HG02610 (cell line): Measurements from ENCODE around the gene TRIM34.
"Not testable (repeated sequence)": the region's sequence is repeated elsewhere in the genome, so short reads cannot be mapped to it uniquely, and the experiment has no call there.

Source experiments
- ATAC-seq: cut with Tn5 transposase; IDR thresholded peaks from one replicate; pipeline ENCODE4 v1.9.1; 2021; ENCODE audit warnings: mild to moderate bottlenecking, moderate library complexity; ENCODE audit not compliant: unreplicated experiment

TRIM34 gene

DNA sequence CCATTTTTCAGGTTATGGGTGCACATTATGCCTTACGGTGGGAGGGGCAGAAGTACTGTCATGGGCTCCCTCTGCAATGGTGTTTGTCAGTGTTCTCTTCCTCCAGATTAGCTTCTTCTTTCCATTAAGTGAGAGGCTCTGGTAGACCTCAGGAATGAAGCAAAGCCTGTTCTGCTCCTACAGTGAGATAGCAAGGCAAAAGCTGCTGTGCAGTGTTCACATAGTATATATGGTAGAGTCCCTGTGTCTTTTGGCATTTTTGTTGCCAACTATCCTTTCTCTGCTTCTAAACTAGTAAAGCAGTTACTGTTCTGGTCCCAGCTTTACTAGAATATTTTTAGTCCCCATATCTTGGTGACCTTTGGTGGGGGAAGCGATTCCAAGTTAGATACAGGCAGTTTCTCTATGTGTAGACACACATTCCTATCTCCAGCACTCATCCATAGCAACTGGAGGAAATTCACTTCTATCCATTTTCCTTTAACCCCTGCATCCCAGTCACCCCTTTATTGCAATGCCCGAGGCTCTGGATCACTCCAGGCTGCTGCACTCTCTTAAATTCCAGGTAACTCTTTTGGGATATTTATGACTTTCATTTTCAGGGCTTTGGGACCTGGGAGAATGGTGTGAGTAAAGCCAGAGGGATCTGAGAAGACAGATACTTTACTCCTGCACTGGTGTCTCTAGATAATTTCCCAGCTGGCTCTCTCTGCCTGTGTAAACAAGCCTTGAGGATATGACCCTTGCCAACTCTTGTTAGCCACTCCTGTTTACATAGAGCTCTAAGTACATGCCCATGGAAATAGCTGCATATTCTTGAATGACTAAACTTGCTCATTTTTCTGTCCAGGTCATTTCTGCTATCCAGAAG, 3.9 kb upstream of the TRIM34 start:
- ATAC-seq, result no peak

GRCh38 chr11:5621580-5621979, 3.2 kb upstream of the TRIM34 start:
- ATAC-seq, result no peak

DNA sequence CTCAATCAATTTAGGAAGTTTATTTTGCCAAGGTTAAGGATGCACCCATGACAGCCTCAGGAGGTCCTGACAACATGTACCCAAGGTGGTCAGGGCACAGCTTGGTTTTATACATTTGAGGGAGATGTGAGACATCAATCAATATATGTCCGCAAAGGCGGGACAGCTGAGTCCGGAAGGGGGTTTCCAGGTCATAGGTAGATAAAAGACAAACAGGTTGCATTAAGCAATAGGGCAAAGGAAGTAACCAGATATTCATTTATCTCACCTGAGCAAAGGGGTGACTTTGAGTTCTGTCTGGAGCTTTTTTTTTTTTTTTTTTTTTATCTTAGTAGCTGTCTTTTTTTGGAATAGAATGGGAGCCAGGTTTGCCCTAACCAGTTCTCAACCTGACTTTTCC, 2.0 kb upstream of the TRIM34 start:
- ATAC-seq, result no peak

- no peak for ATAC-seq
These were observed 480 bp downstream of the TRIM34 start for GRCh38 chr11:5625281-5625680.

DNA sequence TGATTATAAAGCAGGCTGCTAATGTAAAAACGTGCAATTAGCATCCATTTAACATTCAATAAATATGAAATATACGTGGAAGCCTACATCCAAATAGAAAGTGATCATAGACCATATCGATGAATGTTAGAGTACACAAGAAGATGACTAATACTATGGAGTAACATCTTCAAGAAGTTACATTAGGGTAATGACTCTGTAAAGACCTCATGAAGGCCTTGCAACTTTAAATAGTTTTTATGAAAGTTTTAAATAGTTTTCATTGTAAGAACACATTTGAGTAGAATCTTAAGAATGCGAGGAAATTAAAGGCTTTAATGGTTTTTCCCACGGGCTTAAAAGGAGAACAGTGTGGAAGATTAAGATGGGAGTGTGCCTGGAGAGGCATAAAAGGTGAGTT, 1.4 kb downstream of the TRIM34 start:
- ATAC-seq, result no peak

GRCh38 chr11:5631417-5631816, 6.6 kb downstream of the TRIM34 start:
- peak; percentile 23 for ATAC-seq

- ATAC-seq, result peak; percentile 94
These were observed 7.3 kb downstream of the TRIM34 start for GRCh38 chr11:5631969-5632635.

- ATAC-seq, result no peak
These were observed 15.2 kb downstream of the TRIM34 start for GRCh38 chr11:5639953-5640352.

- ATAC-seq, result no peak
These were observed 18.8 kb downstream of the TRIM34 start for GRCh38 chr11:5643585-5643984.

- no peak for ATAC-seq
These were observed 21.3 kb downstream of the TRIM34 start for GRCh38 chr11:5646139-5646538.

- ATAC-seq, result no peak
These were observed 30.7 kb downstream of the TRIM34 start for GRCh38 chr11:5655474-5655873.

GRCh38 chr11:5656956-5657355, 32.2 kb downstream of the TRIM34 start:
- not testable (repeated sequence) for ATAC-seq

GRCh38 chr11:5658318-5658717, 33.5 kb downstream of the TRIM34 start:
- no peak for ATAC-seq

DNA sequence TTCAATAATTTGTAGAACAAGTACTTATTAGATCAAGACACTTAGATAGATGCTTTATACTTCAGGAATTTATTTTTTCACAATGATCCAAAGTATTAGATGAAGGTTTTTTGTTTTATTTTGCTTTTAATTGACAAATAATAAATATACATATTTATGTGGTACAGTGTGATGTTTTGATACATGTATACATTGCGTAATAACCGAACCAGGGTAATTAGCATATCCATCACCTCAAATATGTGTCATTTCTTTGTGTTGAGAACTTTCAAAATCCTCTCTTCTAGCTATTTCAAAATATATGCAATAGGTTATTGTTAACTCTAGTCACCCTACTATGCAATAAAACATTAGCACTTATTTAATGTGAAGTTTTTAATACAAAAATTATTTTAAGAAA, 38.7 kb downstream of the TRIM34 start:
- ATAC-seq, result no peak

DNA sequence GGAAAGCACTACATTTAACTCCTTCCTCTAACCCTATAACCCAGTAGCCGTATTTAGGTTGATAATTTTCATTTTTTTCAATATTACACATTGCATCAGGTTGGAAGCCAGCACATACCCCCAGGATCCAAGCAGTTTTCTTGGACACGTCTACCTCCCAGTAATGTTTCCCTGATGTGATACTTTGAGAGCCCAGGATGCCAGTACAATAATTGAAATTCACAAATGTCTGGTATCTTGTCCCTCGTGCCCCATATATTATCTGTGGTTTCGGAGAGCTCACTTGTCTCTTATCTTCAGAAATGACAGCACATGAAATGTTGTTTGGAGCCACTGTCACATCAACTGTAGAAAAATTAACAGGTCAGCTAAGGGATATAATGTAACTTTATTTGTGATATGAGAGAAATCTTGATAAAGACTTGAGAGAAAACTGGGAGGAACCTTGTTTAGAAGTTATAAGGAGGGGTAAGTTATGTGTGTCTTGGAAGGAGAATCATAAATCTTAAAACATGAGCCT, 40.3 kb downstream of the TRIM34 start:
- ATAC-seq, result no peak

DNA sequence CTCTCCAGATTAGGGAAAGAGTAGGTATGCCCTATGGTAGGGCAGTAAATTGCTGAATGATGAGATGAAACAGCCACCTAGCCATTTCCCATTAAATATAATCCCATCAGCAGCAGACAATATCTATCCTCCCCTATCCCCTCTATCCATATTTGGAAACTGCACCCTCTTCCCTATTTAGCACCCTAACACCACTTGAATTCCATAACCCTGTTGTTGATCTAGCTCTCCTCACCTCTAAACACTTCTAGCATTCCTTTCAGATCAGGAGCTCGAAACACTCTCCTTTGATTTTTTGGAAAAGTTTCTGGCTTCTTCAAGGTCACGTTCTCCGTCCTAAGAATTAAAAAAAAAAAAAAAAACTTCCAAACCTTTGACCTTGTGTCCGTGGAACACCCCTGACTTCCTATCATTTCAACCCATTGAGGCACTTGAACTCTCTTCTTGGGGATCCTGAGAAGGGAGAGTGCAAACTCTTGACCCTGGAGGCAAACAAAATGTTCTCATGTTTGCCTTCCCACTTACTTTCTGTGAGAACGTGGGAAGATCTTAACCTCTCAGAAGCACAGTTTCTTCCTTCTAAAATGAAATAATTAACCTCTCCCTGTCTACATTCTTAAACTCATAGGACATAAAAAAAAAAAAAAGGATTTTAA, 41.1 kb downstream of the TRIM34 start:
- no peak for ATAC-seq

DNA sequence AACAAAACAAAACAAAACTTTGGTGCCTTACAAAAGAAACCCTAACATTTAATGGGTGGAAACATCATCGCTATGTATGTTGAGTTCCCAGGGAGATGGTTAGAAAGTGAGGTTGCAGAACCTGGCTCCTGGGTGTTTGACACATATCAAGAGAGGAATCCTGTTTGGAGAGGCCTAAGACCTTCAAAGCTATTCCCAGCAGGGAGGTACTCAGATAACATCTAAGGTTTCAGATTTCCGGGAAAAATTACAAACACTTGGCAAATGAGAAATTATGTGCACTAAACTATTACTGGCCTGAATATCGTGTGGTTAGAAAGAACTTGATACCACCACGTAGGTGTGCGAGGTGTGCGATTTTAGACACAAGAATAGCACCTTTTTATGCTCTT, 41.6 kb downstream of the TRIM34 start:
- ATAC-seq, result no peak

DNA sequence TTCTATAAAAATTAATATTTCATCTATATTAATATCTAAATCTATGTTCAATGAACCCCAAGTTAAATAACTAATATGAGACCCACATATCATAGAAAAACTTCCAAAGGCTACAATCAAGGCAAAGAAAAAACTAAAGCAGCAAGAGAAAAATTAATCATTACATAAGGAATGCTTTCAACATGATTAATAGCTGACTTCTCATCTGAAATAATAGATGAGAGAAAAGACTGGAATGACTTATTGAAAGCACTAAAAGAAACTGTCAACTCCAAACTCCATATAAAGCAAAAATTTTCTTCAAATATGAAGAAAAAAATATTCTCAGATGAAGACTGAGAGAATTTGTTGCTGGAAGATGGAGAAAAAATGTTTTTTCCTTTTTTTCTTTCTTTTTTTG, 47.0 kb downstream of the TRIM34 start:
- no peak for ATAC-seq

DNA sequence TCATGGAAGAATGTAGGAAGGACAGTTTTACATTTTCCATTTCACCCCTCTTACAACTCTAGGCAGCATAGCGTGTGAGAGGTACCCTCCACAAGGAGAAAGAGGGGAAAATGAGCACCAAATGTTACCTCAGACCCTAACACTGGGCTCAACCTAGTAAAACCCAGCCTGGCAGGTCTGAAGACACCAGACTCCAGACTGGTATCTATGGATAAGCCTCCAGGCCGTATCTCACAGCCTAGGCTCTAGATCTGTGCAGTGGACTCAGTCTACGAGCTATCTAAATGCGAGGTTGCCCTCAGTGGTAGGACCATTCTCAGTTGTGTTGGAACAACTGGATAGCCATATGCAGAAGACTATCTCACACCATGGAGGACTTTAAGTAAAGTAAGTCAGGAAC, 49.6 kb downstream of the TRIM34 start:
- ATAC-seq, result no peak

- ATAC-seq, result no peak
These were observed 55.0 kb downstream of the TRIM34 start for GRCh38 chr11:5679811-5680210.

DNA sequence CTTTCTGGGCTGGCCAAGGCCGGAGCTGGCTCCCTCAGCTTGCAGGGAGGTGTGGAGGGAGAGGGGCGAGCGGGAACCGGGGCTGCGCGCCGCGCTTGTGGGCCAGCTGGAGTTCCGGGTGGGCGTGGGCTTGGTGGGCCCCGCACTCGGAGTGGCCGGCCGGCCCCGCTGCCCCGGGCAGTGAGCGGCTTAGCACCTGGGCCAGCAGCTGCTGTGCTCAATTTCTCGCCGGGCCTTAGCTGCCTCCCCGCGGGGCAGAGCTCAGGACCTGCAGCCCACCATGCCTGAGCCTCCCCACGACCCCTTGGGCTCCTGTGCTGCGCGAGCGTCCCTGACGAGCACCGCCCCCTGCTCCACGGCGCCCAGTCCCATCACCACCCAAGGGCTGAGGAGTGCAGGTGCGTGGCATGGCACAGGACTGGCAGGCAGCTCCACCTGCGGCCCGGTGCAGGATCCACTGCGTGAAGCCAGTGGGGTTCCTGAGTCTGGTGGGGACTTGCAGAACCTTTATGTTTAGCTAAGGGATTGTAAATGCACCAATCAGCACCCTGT, 58.2 kb downstream of the TRIM34 start:
- ATAC-seq, result not testable (repeated sequence)
